A673 (cell line): ENCODE measurements around the gene MRPL54. TPM values are rescaled to one million over a fixed set of nuclear protein-coding genes. Genes with fewer than 3 reads are reported as not detected.

ENCODE experiments used
- BruUV-seq: library from RNA; stranded (reverse); fragments of 400-500 nt; replicated peaks from 2 replicates; lab custom pipeline; 2021; lab: Mats Ljungman, UMichigan
- CTCF ChIA-PET: fragments of 300-600 bp; sonication (Branson Sonifier 250); formaldehyde crosslinking; loops from one replicate; lab custom pipeline; 2022; ENCODE audit warnings: antibody characterized with exemption; lab: Charles Lee
- POLR2A ChIA-PET: fragments of 300-600 bp; sonication (Branson Sonifier 250); formaldehyde crosslinking; loops from one replicate; lab custom pipeline; 2022; ENCODE audit warnings: antibody characterized with exemption; ENCODE audit not compliant: low non-redundant PET; lab: Charles Lee
- DNase-seq: peaks from one replicate; pipeline ENCODE4 v3.0.0-alpha.2; 2015; ENCODE audit warnings: low spot score
- H3K27ac ChIP-seq: fragments of 200-600 bp; sonication (generic); 2 replicates; pipeline ENCODE4 v1.5.1; 2016; ENCODE audit warnings: mixed run types, low read depth, mild to moderate bottlenecking, mixed read lengths, antibody characterized with exemption, low read length; ENCODE audit not compliant: poor library complexity, severe bottlenecking
- H3K27me3 ChIP-seq: fragments of 200-600 bp; sonication (generic); replicated peaks from 2 replicates; pipeline ENCODE4 v1.6.1; 2017; ENCODE audit warnings: mixed run types, low read depth, mild to moderate bottlenecking, mixed read lengths, antibody characterized with exemption, low read length; ENCODE audit not compliant: insufficient read depth, poor library complexity
- H3K36me3 ChIP-seq: fragments of 200-600 bp; sonication (generic); 2 replicates; pipeline ENCODE4 v1.6.1; 2016; ENCODE audit warnings: mixed run types, mild to moderate bottlenecking, mixed read lengths, antibody characterized with exemption, low read length; ENCODE audit not compliant: insufficient read depth, poor library complexity, severe bottlenecking
- H3K4me1 ChIP-seq: fragments of 200-600 bp; sonication (generic); 2 replicates; pipeline ENCODE4 v1.6.1; 2017; ENCODE audit warnings: mixed run types, mild to moderate bottlenecking, mixed read lengths, antibody characterized with exemption, low read length; ENCODE audit not compliant: insufficient read depth, poor library complexity, severe bottlenecking
- H3K4me3 ChIP-seq: fragments of 200-600 bp; sonication (generic); 2 replicates; pipeline ENCODE4 v1.5.1; 2016; ENCODE audit warnings: low read depth, mixed run types, mild to moderate bottlenecking, mixed read lengths, low read length; ENCODE audit not compliant: poor library complexity, severe bottlenecking
- H3K9me3 ChIP-seq: fragments of 200-600 bp; sonication (generic); 2 replicates; pipeline ENCODE4 v1.6.1; 2016; ENCODE audit warnings: mixed run types, low read depth, mild to moderate bottlenecking, mixed read lengths, antibody characterized with exemption, low read length; ENCODE audit not compliant: poor library complexity, severe bottlenecking
- EZH2 ChIP-seq: fragments of 200-600 bp; sonication (generic); IDR thresholded peaks from 2 replicates; pipeline ENCODE4 v1.6.1; 2017; ENCODE audit warnings: borderline replicate concordance, low read depth, mild to moderate bottlenecking, mixed read lengths, antibody characterized with exemption, low read length; ENCODE audit not compliant: poor library complexity, severe bottlenecking
- intact Hi-C: fragments of 100-400 bp; cut with micrococcal nuclease; formaldehyde crosslinking; loops from one replicate; pipeline ENCODE4 v1.10.0; 2022; ENCODE audit not compliant: unreplicated experiment
- total RNA-seq: library from RNA; stranded (reverse); gene quantifications from 2 replicates; pipeline ENCODE4 v1.2.3, GENCODE V29; 2021
- TF ChIP-seq, protein P1 (sequence below): fragments of 300-800, 200-600 bp; sonication (generic); conservative IDR thresholded peaks from 2 replicates; pipeline ENCODE4 v1.5.1; 2017; ENCODE audit warnings: low read depth, mild to moderate bottlenecking, antibody characterized with exemption, low read length, moderate library complexity, mixed read lengths

The MRPL54 gene
- total RNA-seq, 1 experiment from 2014 or later: 51.3 TPM

DNA sequence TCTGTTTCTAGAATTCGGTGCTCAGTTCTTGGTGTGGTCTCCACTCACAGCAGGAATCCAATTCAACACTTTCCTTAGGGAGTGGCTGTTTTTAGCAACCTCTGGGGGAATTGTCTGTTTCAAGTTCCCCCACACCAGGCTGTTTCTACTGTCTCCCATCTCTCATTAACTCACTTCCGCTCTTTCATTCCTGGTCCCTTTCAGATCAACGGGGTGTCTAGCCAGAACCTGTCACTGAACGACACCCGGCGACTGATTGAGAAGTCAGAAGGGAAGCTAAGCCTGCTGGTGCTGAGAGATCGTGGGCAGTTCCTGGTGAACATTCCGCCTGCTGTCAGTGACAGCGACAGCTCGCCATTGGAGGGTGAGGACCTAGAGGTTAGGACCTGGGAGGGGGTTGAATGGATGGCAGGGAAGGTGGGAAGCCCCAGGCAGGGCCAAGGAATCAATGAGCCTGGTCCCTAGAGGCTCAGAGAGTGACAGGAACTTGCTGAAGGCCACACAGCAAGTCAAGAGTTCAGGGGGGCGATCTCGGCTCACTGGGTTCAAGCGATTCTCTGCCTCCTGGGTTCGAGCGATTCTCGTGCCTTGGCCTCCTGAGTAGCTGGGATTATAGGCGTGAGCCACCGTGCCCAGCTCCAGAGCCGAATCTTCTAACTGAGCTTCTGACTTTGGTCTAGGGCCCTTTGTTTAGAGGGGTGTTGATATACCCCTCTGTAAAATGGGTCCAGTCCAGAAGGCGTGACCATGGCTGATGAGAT, 28.8 kb upstream of the MRPL54 start:
- H3K9me3 ChIP-seq: no peaks in the 10 kb centered on the region
- POLR2A ChIA-PET: no interaction called here
- no peaks in the 10 kb centered on the region for H3K4me1 ChIP-seq
- no peak overlapping the region for H3K4me3 ChIP-seq
- H3K27ac ChIP-seq: no peak overlapping the region
- TF ChIP-seq, protein P1, sequence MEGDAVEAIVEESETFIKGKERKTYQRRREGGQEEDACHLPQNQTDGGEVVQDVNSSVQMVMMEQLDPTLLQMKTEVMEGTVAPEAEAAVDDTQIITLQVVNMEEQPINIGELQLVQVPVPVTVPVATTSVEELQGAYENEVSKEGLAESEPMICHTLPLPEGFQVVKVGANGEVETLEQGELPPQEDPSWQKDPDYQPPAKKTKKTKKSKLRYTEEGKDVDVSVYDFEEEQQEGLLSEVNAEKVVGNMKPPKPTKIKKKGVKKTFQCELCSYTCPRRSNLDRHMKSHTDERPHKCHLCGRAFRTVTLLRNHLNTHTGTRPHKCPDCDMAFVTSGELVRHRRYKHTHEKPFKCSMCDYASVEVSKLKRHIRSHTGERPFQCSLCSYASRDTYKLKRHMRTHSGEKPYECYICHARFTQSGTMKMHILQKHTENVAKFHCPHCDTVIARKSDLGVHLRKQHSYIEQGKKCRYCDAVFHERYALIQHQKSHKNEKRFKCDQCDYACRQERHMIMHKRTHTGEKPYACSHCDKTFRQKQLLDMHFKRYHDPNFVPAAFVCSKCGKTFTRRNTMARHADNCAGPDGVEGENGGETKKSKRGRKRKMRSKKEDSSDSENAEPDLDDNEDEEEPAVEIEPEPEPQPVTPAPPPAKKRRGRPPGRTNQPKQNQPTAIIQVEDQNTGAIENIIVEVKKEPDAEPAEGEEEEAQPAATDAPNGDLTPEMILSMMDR: no peak
- TF ChIP-seq EZH2: no peak
- DNase-seq: peak; percentile 69
- H3K36me3 ChIP-seq: no peaks in the 10 kb centered on the region
- BruUV-seq: no TSS peak
- CTCF ChIA-PET: no interaction called here
- no peaks in the 10 kb centered on the region for H3K27me3 ChIP-seq
- intact Hi-C loops: no loop called here

DNA sequence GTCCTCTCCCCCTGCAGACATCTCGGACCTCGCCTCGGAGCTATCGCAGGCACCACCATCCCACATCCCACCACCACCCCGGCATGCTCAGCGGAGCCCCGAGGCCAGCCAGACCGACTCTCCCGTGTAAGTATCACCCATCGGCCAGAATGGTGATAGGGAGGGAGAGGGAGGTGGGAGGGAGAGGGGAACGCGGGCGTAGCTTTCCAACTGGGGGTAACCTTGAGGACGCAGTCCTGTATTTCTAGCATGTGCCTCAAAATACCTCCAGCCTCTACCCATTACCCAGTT, 28.2 kb upstream of the MRPL54 start:
- BruUV-seq: no TSS peak
- Histone ChIP-seq H3K36me3 (no peaks in the 10 kb centered on the region), H3K9me3 (no peaks in the 10 kb centered on the region), H3K4me1 (no peaks in the 10 kb centered on the region), H3K4me3 (no peak overlapping the region), H3K27me3 (no peaks in the 10 kb centered on the region), H3K27ac (no peak overlapping the region)
- ChIA-PET CTCF (no interaction called here), POLR2A (no interaction called here)
- TF ChIP-seq EZH2: no peak
- TF ChIP-seq, protein P1: no peak
- DNase-seq: no peak
- intact Hi-C loops: no loop called here

DNA sequence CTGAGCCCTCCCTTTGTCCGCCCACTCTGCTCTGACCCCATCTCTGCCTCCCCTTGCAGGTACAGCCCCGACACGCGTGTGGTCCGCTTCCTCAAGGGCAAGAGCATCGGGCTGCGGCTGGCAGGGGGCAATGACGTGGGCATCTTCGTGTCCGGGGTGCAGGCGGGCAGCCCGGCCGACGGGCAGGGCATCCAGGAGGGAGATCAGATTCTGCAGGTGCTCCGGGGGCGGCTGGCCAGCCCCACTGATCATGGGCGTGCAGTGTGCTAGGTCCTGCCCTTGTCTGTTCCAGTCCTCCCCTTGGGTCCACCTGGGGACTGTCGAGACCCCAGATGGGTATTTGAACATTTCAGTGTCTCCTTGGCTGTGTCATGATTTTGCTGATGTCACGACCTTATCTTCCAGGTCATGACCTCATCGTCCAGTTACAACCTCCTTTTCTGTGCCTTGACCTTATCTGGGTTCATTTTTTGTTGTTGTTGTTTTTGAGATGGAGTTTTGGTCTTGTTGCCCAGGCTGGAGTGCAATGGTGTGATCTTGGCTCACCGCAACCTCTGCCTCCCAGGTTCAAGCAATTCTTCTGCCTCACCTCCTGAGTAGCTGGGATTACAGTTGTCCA, 26.3 kb upstream of the MRPL54 start:
- no peak overlapping the region for H3K4me3 ChIP-seq
- no peak for DNase-seq
- ChIA-PET CTCF (no interaction called here), POLR2A (no interaction called here)
- intact Hi-C loops: no loop called here
- no peaks in the 10 kb centered on the region for H3K36me3 ChIP-seq
- TF ChIP-seq, protein P1: no peak
- no peak for TF ChIP-seq EZH2
- H3K4me1 ChIP-seq: no peaks in the 10 kb centered on the region
- H3K27ac ChIP-seq: no peak overlapping the region
- H3K27me3 ChIP-seq: no peaks in the 10 kb centered on the region
- H3K9me3 ChIP-seq: no peaks in the 10 kb centered on the region
- no TSS peak for BruUV-seq
